GM04504 (cell line): ENCODE measurements around the gene IFNL2.
"Not testable (repeated sequence)": the region's sequence is repeated elsewhere in the genome, so short reads cannot be mapped to it uniquely, and the experiment has no call there.

Experiments used
- DNase-seq: peaks from one replicate; pipeline ENCODE4 v3.0.0-alpha.2; 2012; ENCODE audit warnings: low read depth

Gene IFNL2

GRCh38 chr19:39268085-39268484 lies at the start of gene IFNL2:
TSS of gene IFNL2 (plus strand) at chr19:39268396. CDS start at chr19:39268569, 173 bp downstream.
- not testable (repeated sequence) for DNase-seq

DNA sequence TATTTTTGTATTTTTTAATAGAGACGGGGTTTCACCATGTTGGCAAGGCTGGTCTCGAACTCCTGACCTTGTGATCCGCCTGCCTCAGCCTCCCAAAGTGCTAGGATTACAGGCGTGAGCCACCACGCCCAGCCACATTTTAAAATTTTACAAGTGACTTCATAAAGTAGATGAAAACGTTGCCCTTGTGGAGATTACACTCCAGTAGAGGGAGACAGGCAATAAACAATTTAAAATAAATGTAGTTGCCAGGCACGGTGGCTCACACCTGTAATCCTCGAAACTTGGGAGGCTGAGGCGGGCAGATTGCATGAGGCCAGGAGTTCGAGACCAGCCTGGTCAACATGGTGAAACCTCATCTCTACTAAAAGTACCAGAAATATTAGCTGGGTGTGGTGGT lies 49.1 kb upstream of the IFNL2 start:
- not testable (repeated sequence) for DNase-seq

DNA sequence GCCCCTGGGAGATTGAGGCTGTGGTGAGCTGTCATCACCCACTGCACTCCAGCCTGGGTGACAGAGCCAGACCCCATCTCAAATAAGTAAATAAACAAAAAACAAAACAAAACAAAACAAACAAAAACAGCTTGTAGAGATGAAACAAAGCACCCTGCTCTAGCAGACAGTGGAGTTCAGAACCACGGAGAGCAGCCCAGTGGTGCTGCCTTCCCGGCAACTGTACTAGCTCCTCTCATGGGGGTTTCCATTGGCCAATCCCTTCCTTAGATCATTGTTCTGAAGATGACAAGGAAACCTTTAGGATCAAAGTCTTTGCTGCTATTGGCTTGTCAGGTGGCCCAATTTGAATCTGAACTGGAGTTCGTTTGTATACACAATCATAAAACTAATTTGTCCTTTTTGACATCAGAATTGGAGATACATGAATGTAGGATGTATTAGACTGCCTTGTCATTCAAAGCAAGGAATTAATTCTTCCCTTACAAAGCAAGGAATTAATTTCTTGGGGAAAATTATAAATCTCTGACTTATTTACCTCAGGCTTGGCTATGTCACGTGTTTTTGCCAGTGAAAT lies 44.4 kb upstream of the IFNL2 start:
- DNase-seq: no peak

GRCh38 chr19:39224910-39225309 lies 43.3 kb upstream of the IFNL2 start:
- no peak for DNase-seq

- no peak for DNase-seq
These were observed 38.0 kb upstream of the IFNL2 start for GRCh38 chr19:39230096-39230764.

- DNase-seq: no peak
These were observed 35.5 kb upstream of the IFNL2 start for GRCh38 chr19:39232708-39233107.

GRCh38 chr19:39236527-39236926 lies 31.7 kb upstream of the IFNL2 start:
- no peak for DNase-seq

- no peak for DNase-seq
These were observed 30.7 kb upstream of the IFNL2 start for GRCh38 chr19:39237200-39238184.

GRCh38 chr19:39238209-39238608 lies 30.0 kb upstream of the IFNL2 start:
- DNase-seq: no peak

DNA sequence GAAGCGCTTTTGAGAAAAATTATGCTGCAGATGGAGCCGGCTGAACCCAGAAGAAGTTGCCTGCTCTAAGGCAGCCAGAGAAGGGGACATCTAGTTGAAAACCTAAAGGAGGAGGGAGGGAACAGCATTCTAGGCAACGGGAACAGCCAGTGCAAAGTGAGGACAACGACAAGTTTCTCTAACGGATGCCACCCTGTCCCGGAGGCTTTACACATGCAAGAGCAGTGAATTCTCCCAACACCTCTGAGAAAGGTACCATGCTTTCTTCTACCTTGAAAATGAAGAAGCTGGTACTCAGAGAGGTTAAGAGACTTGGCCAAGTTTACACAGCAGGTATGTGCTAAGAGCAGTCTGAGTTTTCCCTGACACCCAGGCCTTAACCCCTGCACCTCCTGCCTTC lies 29.3 kb upstream of the IFNL2 start:
- no peak for DNase-seq

GRCh38 chr19:39240421-39240820 lies 27.8 kb upstream of the IFNL2 start:
- DNase-seq: no peak

GRCh38 chr19:39243741-39244140 lies 24.5 kb upstream of the IFNL2 start:
- DNase-seq: not testable (repeated sequence)

GRCh38 chr19:39244410-39245100 lies 23.6 kb upstream of the IFNL2 start, which contains the start of gene IFNL3:
TSS of gene IFNL3 (minus strand) at chr19:39245006. CDS start at chr19:39244967, 39 bp downstream.
- DNase-seq: not testable (repeated sequence)

GRCh38 chr19:39245166-39245565 lies 23.0 kb upstream of the IFNL2 start:
- DNase-seq: not testable (repeated sequence)

GRCh38 chr19:39246951-39247669 lies 21.1 kb upstream of the IFNL2 start:
- DNase-seq: no peak

- DNase-seq: no peak
These were observed 20.2 kb upstream of the IFNL2 start for GRCh38 chr19:39247701-39248664.

DNA sequence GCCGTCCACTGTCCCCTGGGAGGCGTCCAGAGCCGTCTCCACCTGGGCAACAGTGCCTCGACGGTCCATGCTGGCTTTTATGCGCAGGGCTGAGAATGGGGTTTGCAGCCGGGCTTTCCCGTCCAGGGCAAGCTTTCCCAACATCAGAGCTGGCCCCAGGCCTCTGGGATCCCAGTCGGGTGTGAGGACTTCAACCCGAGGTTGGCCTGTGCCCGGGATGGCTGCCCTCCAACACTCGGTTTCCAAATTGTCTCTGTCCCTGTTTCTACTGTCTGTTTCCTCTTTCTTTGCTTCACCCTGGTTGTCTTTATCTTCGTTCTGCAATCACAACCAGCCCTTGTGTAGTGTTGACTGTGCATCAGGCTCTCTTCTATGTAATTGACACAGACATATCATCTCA lies 19.4 kb upstream of the IFNL2 start, which contains the start of gene IFNL4:
Gene IFNL4, minus strand, starts transcription at position 51 of the 400 bp plus-strand sequence.
- no peak for DNase-seq

DNA sequence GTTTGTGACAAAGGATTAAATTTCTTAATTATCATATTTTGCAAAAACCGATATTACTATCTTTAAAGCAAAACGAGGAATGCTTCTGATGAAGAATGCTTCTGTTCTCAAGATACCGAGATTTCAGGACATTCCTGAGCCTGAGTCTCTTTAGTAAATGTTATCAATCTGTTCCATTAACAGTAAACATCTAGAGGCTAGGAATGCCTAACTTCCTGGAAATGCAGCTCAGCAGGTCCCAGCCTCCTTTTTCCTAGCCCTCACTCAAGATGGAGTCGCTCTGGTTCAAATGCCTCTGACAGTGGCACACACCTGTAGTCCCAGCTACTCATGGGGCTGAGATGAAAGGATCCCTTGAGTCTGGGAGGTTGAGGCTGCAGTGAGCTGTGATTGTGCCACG lies 17.1 kb upstream of the IFNL2 start:
- DNase-seq: no peak

- no peak for DNase-seq
These were observed 16.4 kb upstream of the IFNL2 start for GRCh38 chr19:39251846-39252245.

GRCh38 chr19:39252458-39252857 lies 15.7 kb upstream of the IFNL2 start:
- no peak for DNase-seq
